AG10803 (cell line): ENCODE data around the gene DKK3.
A peak's percentile ranks its signal among the peaks of the same experiment; 100 is the strongest.

Source experiments
- DNase-seq: peaks from one replicate; pipeline ENCODE4 v3.0.0; 2010; ENCODE audit warnings: low read depth
- H3K4me3 ChIP-seq: 2 replicates; pipeline ENCODE4 v1.5.1; 2011; ENCODE audit warnings: mild to moderate bottlenecking, low read length, control low read depth
- CTCF ChIP-seq: conservative IDR thresholded peaks from 2 replicates; pipeline ENCODE4 v1.5.1; 2011; ENCODE audit warnings: mild to moderate bottlenecking, low read length, control low read depth, inconsistent platforms

Gene DKK3

GRCh38 chr11:12050470-12051286 lies 42.3 kb upstream of the DKK3 start:
- TF ChIP-seq CTCF, result no peak
- H3K4me3 ChIP-seq, result no peak overlapping the region
- DNase-seq, result peak; percentile 40

- DNase-seq, result no peak
- no peak overlapping the region for H3K4me3 ChIP-seq
- no peak for TF ChIP-seq CTCF
Measured at GRCh38 chr11:12048936-12049790, 40.7 kb upstream of the DKK3 start.

- TF ChIP-seq CTCF, result no peak
- no peak for DNase-seq
- no peak overlapping the region for H3K4me3 ChIP-seq
Measured at GRCh38 chr11:12046636-12047236, 38.3 kb upstream of the DKK3 start.

- DNase-seq, result no peak
- no peak overlapping the region for H3K4me3 ChIP-seq
- no peak for TF ChIP-seq CTCF
Measured at GRCh38 chr11:12045914-12046635, 37.6 kb upstream of the DKK3 start.

GRCh38 chr11:12044799-12045198 lies 36.4 kb upstream of the DKK3 start:
- no peak for DNase-seq
- no peak for TF ChIP-seq CTCF
- no peak overlapping the region for H3K4me3 ChIP-seq

GRCh38 chr11:12043959-12044791 lies 35.7 kb upstream of the DKK3 start:
- H3K4me3 ChIP-seq, result peak overlapping the region; percentile 31
- peak; percentile 97 for DNase-seq
- TF ChIP-seq CTCF, result peak; percentile 91
